Rectal smooth muscle tissue (tissue), 1 donor: ENCODE measurements around the gene C3.
"Not testable (repeated sequence)": the region's sequence is repeated elsewhere in the genome, so short reads cannot be mapped to it uniquely, and the experiment has no call there.

Experiments used
- H3K27ac ChIP-seq: one replicate; pipeline ENCODE4 v1.7.0; 2013; ENCODE audit warnings: low read depth, low read length, inconsistent platforms
- H3K27me3 ChIP-seq: one replicate; pipeline ENCODE4 v1.7.0; 2013; ENCODE audit warnings: low read length; ENCODE audit not compliant: control insufficient read depth, insufficient read depth
- H3K36me3 ChIP-seq: one replicate; pipeline ENCODE4 v1.7.0; 2013; ENCODE audit warnings: low read length; ENCODE audit not compliant: control insufficient read depth, insufficient read depth
- H3K4me1 ChIP-seq: one replicate; pipeline ENCODE4 v1.7.0; 2013; ENCODE audit warnings: low read length; ENCODE audit not compliant: control insufficient read depth, insufficient read depth
- H3K4me3 ChIP-seq: one replicate; pipeline ENCODE4 v1.7.0; 2013; ENCODE audit warnings: low read length
- H3K9ac ChIP-seq: one replicate; pipeline ENCODE4 v1.7.0; 2013; ENCODE audit warnings: low read length

The C3 gene

DNA sequence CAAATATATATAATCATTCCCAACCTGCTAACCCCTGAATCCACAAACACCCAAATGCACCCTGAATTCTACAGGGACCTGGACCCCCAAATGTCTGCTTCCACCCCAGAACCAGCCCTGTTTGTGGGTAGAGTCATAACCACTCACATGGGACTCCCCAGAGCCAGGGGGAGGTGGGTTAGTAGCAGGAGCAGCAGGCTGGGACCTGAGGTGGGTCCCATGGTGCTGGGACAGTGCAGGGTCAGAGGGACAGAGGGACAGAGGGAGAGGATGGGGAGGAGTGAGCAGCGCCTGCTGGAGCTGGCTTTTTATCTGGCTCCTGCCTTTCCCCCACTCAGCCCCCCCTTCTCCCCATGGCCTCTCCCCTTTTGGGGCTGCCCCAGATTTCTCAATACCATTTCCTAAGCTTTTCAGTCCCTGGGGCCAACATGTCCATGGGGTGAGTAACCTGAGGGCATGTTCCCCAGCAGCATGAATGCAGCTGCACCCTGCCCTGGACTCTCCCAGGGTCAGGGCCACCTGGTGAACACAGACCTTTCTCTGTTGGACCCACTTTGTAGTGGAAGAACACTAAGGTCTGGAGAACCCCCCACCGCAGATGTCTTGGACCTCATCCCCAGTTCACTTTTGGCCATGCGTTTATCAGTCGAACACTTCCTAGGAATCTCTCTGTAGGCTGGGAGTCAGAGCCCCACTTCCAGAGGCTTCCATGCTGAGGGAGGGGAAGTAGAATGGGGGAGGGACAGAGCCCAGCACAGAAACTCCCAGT is at the start of gene C3:
Gene C3, minus strand, starts transcription at position 282 of the 769 bp plus-strand sequence. Its CDS starts 61 bp downstream, at position 221.
- Histone ChIP-seq H3K27me3 (no peaks in the 10 kb centered on the region), H3K36me3 (no peaks in the 10 kb centered on the region), H3K27ac (peak within 1 kb of the TSS; percentile 42), H3K4me1 (no peaks in the 10 kb centered on the region), H3K9ac (no peak within 1 kb of the TSS), H3K4me3 (peak within 1 kb of the TSS; percentile 37)

- peaks cover 3% of the 10 kb centered on the region for H3K4me1 ChIP-seq
- no peak overlapping the region for H3K9ac ChIP-seq
- H3K4me3 ChIP-seq = no peak overlapping the region
- no peak overlapping the region for H3K27ac ChIP-seq
- no peaks in the 10 kb centered on the region for H3K36me3 ChIP-seq
- peaks cover 6% of the 10 kb centered on the region for H3K27me3 ChIP-seq
Observed at GRCh38 chr19:6769006-6769619, 48.7 kb upstream of the C3 start.

- Histone ChIP-seq H3K9ac (no peak overlapping the region), H3K4me3 (no peak overlapping the region), H3K4me1 (peaks cover 3% of the 10 kb centered on the region), H3K36me3 (no peaks in the 10 kb centered on the region), H3K27me3 (peaks cover 6% of the 10 kb centered on the region), H3K27ac (no peak overlapping the region)
Observed at GRCh38 chr19:6768236-6768785, 47.9 kb upstream of the C3 start.

DNA sequence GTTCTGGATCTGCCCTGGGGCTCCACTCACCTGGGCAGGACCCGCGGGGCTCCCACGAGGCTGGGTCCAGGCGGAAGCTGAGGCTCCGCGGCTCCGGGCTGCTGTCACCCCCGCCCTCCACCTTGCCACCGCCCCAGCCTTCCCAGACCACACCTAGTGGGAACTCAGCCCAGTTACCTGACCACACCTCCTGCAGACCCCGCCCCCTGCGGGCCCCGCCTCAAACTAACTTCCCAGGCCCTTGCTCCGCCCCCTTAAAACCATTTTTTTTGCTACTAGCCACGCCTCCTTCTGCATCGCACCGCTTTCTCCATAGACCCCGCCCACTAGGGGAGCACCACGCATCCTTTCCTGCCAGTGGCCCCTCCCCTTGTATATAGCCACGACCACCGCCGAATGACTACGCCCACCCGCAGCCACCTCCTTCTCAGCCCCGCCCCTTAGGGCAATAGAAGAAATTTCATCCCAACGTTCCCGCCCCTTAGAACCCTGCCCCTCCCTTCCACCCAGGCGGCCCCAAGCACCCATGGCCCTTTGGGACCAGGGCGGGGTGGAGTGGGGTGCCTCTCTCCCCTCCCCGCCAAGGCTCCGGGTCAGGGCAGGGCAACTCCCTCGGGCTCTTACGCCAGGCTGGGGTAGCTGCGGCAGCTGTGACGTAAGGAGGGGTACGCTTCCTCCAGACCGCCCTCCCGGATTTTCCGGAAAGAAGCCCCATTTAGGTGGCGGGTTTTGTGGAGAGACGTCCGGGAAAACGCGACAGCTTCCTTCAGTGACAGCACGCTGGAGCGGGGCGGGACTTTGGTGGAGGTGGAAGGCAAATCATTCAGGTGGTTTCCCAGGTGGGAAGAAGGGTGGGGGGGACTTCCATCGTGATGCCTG is 47.1 kb upstream of the C3 start, which contains the start of gene SH2D3A:
Gene SH2D3A, minus strand, starts transcription at position 79 of the 879 bp plus-strand sequence. CDS start 3,687 bp downstream, outside the sequence.
- Histone ChIP-seq H3K4me1 (peaks cover 3% of the 10 kb centered on the region), H3K4me3 (peak within 1 kb of the TSS; percentile 63), H3K9ac (peak within 1 kb of the TSS; percentile 62), H3K36me3 (no peaks in the 10 kb centered on the region), H3K27ac (no peak within 1 kb of the TSS), H3K27me3 (peaks cover 6% of the 10 kb centered on the region)

DNA sequence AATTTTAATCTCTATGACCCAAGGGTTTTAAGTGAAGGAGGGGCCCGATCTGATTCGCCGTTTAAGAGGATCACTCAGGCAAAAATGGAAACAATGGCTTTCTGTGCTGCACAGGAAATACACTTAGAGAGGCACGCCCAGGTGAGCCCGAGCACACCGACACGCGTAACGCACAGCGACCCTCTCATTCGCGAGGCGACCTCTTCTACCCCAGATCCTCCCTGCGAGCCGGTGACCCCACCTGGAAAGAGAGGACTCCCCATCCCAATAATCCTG is 46.6 kb upstream of the C3 start:
- peak overlapping the region; percentile 62 for H3K9ac ChIP-seq
- peak overlapping the region; percentile 63 for H3K4me3 ChIP-seq
- peaks cover 6% of the 10 kb centered on the region for H3K27me3 ChIP-seq
- H3K27ac ChIP-seq = no peak overlapping the region
- no peaks in the 10 kb centered on the region for H3K36me3 ChIP-seq
- H3K4me1 ChIP-seq = peaks cover 3% of the 10 kb centered on the region

DNA sequence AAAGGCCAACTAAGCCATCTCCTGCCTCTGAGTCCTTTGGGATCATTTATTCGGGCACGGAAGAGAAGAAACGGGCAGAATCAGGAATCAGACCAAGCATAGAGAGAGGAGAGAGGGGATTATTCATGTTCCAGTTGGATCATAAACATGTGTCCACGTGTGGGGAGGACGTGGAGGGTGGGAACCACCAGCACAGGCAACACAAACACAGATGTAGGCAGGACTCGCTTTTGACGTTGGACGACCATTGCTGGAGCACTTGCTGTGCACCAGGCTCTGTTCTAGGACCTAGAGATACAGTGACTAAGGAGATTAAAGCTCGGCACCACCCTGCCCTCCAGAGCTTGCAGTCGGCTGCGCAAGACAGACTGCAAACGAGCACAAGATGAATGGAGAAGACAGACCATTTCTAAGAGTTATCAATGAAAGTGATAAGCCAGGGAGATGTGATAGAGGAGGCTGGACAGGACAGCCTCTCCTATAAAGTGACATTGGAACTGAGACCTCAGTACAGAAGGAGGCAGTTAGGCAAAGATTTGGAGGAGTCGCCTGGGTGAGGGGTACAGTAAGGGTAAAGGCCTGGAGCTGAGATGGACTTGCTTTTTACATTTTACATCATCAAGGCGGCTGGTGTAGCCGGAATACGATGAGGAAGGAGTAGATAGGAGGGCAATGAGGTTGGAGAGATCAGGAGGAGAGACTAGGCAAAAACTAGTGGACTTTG is 46.1 kb upstream of the C3 start:
- H3K27me3 ChIP-seq = peaks cover 6% of the 10 kb centered on the region
- H3K4me3 ChIP-seq = peak overlapping the region; percentile 63
- H3K36me3 ChIP-seq = no peaks in the 10 kb centered on the region
- peak overlapping the region; percentile 62 for H3K9ac ChIP-seq
- H3K4me1 ChIP-seq = peaks cover 3% of the 10 kb centered on the region
- H3K27ac ChIP-seq = no peak overlapping the region

DNA sequence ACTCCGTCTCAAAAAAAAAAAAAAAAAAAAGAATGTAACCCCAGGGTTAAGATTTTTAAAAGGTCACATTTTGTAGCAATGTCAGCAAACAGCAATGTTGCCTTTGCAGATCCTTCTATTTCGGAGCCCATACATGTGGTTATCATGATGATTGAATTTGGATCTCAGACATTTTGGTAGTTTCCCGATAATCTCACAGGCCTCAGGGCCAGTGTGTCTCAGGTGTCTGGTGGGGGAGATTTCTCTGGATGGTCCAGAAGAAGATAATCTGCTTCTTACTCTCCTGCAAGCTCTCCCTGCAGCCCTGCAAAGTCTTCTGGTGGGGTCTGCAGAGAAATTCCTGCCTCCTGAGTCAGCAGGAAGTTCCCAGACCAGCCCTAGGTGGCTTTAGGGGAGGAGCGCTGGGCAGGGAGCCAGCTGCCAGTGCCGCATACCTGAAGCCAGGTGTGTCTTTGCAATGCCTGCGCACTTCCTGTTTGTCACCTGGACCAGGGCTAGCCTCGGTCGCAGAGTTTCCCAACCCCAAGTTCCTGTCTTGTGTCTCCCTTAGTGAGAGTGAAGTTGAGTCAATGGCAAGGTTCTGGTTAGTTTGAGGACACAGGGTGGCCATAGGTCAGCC is 45.4 kb upstream of the C3 start:
- Histone ChIP-seq H3K27me3 (peaks cover 6% of the 10 kb centered on the region), H3K4me1 (peaks cover 3% of the 10 kb centered on the region), H3K36me3 (no peaks in the 10 kb centered on the region), H3K4me3 (peak overlapping the region; percentile 63), H3K27ac (no peak overlapping the region), H3K9ac (peak overlapping the region; percentile 10)

DNA sequence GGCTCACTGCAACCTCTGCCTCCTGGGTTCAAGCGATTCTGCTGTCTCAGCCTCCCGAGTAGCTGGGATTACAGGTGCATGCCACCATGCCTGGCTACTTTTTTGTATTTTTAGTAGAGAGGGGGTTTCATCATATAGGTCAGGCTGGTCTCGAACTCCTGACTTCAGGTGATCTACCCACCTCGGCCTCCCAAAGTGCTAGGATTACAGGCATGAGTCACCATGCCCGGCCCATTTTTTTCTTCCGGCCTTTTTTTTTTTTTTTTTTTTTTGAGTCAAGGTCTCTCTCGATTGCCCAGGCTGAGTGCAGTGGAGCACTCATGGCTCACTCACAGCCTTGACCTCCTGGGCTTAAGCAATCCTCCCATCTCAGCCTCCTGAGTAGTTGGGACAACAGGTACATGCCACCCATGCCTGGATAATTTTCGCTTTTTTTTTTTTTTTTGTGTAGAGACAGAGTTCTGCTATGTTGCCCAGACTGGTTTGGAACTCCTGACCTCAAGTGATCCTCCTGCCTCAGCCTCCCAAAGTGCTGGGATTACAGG is 41.9 kb upstream of the C3 start:
- not testable (repeated sequence) for H3K4me3 ChIP-seq, H3K9ac ChIP-seq, H3K27ac ChIP-seq, H3K27me3 ChIP-seq, H3K36me3 ChIP-seq, H3K4me1 ChIP-seq

DNA sequence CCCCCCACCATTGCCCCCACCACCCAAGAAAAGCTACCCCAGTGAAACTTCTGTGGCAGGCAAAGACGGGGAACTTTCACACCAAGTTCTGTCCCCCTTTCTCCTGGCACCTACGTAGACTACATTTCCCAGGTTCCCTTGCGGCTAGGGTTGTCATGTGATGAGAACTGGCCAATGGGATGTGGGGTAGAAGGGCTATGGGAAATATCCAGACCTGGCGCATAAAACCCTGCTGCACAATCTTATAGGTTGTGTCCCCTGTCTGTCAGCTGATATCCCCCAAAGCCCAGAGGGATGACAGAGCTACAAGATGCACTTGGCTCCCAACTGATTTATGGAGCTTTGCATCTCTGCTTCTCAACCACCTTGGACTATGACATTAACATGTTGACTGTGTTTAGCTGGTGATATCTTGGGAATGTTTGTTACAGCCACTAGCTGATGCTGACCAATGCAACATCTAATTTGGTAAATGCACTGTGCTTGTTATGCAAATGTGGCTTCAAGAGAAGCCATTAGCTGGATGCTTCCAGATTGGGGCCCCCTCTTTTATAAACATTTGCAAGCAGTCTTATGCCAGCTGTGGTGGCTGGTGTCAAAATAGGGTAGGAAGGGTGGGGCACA is 40.7 kb upstream of the C3 start:
- H3K36me3 ChIP-seq = peaks cover 3% of the 10 kb centered on the region
- H3K27me3 ChIP-seq = no peaks in the 10 kb centered on the region
- H3K27ac ChIP-seq = no peak overlapping the region
- H3K4me1 ChIP-seq = no peaks in the 10 kb centered on the region
- H3K4me3 ChIP-seq = no peak overlapping the region
- H3K9ac ChIP-seq = no peak overlapping the region

GRCh38 chr19:6760606-6761005 is 40.2 kb upstream of the C3 start:
- Histone ChIP-seq H3K9ac (no peak overlapping the region), H3K36me3 (peaks cover 3% of the 10 kb centered on the region), H3K4me1 (no peaks in the 10 kb centered on the region), H3K27me3 (no peaks in the 10 kb centered on the region), H3K27ac (no peak overlapping the region), H3K4me3 (no peak overlapping the region)
